Chondrocyte (in vitro differentiated cells): ENCODE data around the gene RAP1GAP. TPM values are rescaled to one million over a fixed set of nuclear protein-coding genes. Genes with fewer than 3 reads are reported as not detected.
A peak's percentile ranks its signal among the peaks of the same experiment; 100 is the strongest.

ENCODE experiments used
- DNase-seq: peaks from one replicate; pipeline ENCODE4 v3.0.0; 2021; ENCODE audit warnings: mixed read lengths, low spot score
- H3K27ac Mint-ChIP-seq: one replicate; pipeline ENCODE4 v1.8.0; 2021; ENCODE audit warnings: mild to moderate bottlenecking, moderate library complexity, mixed read lengths; ENCODE audit not compliant: unreplicated experiment
- H3K27me3 Mint-ChIP-seq: 2 replicates; pipeline ENCODE4 v1.8.0; 2021; ENCODE audit warnings: low read depth, mixed read lengths
- H3K36me3 Mint-ChIP-seq: 2 replicates; pipeline ENCODE4 v1.8.0; 2021; ENCODE audit warnings: low read depth, mixed read lengths
- H3K4me1 Mint-ChIP-seq: 2 replicates; pipeline ENCODE4 v1.8.0; 2021; ENCODE audit warnings: low read depth, mild to moderate bottlenecking, mixed read lengths
- H3K4me3 Mint-ChIP-seq: one replicate; pipeline ENCODE4 v1.8.0; 2021; ENCODE audit warnings: mild to moderate bottlenecking, moderate library complexity, mixed read lengths; ENCODE audit not compliant: unreplicated experiment
- H3K9me3 Mint-ChIP-seq: 2 replicates; pipeline ENCODE4 v1.8.0; 2021; ENCODE audit warnings: low read depth, mixed read lengths
- total RNA-seq: library from RNA; stranded (reverse); gene quantifications from 3 replicates; pipeline ENCODE4 v1.2.1, GENCODE V29; 2021
- TF ChIP-seq, protein P1 (sequence below): fragments of 200-600 bp; sonication (generic); IDR thresholded peaks from 2 replicates; pipeline ENCODE4 v1.5.0; 2021; ENCODE audit warnings: antibody characterized with exemption, mild to moderate bottlenecking, moderate library complexity

Gene RAP1GAP
- total RNA-seq, 1 donor from 2014 or later = 1.8 TPM

DNA sequence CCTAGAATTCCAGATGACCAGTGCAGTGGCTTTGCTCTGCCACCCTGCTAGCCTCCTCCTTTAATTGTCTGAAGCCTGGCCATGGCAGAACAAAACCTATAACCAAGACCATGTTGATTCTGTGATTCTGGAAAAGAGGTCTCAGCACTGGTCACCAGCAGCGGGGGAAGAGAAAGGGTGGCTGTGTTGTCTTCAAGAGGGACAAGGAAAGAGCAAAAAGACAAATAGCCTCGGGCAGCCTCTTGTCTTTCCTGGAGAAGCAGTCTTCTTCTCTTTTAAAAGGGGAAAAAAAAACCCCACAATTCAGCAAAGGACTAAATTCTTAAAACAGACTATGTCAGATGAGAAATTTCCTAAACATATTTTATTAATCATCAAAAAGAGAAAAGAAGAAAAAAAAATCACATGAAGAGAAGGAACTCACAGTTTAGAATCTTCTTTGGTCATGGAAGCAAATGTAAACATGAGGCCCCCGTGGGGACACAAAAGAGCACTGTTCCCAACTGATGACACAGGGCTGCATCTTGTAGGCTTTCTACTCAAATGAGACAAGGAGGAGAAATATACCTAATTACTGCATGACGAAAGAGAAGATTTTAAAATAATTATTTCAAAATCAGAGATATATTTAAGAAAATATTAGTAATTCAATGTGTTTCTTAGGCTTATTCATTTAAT is 36.3 kb upstream of the RAP1GAP start:
- H3K27me3 Mint-ChIP-seq = no peaks in the 10 kb centered on the region
- TF ChIP-seq, protein P1, sequence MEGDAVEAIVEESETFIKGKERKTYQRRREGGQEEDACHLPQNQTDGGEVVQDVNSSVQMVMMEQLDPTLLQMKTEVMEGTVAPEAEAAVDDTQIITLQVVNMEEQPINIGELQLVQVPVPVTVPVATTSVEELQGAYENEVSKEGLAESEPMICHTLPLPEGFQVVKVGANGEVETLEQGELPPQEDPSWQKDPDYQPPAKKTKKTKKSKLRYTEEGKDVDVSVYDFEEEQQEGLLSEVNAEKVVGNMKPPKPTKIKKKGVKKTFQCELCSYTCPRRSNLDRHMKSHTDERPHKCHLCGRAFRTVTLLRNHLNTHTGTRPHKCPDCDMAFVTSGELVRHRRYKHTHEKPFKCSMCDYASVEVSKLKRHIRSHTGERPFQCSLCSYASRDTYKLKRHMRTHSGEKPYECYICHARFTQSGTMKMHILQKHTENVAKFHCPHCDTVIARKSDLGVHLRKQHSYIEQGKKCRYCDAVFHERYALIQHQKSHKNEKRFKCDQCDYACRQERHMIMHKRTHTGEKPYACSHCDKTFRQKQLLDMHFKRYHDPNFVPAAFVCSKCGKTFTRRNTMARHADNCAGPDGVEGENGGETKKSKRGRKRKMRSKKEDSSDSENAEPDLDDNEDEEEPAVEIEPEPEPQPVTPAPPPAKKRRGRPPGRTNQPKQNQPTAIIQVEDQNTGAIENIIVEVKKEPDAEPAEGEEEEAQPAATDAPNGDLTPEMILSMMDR = no peak
- H3K9me3 Mint-ChIP-seq = no peaks in the 10 kb centered on the region
- no peak for DNase-seq
- no peak overlapping the region for H3K27ac Mint-ChIP-seq
- H3K36me3 Mint-ChIP-seq = peaks cover 19% of the 10 kb centered on the region
- H3K4me1 Mint-ChIP-seq = peaks cover 44% of the 10 kb centered on the region
- no peak overlapping the region for H3K4me3 Mint-ChIP-seq

DNA sequence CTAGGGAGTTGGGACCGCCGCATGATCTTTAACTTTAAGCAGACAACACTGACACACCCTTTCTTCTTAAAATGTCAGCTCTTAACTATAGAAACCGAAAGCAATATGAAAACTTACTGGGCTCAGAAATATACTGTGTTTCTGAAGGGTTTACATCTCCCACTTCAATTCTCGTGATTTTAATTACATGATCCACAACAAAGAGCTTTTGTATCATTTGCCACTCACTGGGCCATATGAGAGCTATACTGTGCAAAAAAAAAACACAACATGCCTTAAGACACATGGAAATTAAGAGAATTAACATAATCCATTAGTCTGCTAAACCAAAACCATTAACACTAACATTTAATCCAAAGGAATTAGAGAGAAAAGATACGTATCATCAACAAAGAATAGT is 35.0 kb upstream of the RAP1GAP start:
- Mint-ChIP-seq H3K27ac (no peak overlapping the region), H3K4me1 (peaks cover 44% of the 10 kb centered on the region), H3K36me3 (peaks cover 23% of the 10 kb centered on the region), H3K27me3 (no peaks in the 10 kb centered on the region), H3K9me3 (no peaks in the 10 kb centered on the region), H3K4me3 (no peak overlapping the region)
- no peak for DNase-seq
- TF ChIP-seq, protein P1 = no peak

DNA sequence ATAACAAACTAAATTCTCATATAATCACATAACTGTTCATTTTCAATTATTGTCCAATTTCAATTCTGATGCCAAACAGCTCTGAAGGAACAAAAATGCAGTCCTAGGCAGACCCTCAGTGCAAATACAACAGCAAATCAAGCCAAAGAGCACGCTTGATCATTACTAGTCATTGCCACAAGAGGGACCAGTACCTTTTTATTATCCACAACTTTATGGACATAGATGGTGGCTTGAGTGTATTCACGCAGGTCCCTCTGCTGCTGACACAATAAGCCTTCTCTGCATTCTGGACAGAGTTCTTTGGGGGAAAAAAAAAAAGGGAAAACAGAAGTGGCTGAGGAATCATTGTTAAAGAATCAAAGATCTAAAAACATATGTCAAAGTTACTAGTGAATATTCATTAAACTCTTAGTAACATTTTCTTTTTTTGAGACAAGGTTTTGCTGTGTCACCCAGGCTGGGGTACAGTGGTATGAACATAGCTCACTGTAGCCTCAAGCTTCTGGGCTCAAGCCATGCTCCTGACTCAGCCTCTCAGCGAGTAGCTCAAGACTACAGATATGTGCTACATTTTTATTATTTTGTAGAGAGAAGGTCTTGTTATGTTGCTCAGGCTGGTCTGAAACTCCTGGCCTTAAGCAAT is 34.3 kb upstream of the RAP1GAP start:
- Mint-ChIP-seq H3K36me3 (peaks cover 24% of the 10 kb centered on the region), H3K4me3 (no peak overlapping the region), H3K4me1 (peaks cover 44% of the 10 kb centered on the region), H3K9me3 (no peaks in the 10 kb centered on the region), H3K27me3 (no peaks in the 10 kb centered on the region), H3K27ac (peak overlapping the region; percentile 82)
- no peak for DNase-seq
- TF ChIP-seq, protein P1 = peak; percentile 81

DNA sequence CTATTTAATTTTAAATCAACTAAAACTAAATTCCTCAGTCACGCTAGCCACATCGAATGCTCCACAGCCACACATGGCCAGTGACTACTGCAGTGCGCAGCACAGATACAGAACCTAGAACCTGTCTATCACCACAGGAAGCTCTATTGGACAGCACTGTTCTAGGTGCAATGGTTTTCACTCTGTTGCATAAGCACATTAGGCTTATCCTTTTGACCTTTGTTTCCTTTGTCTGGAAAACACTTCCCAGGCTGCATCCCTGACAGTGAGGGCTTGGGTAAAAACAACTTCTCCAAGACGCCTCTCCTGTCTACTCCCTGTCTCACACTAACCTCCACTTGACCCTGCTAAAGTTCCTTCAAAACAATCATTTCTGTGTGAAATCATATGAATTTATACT is 33.6 kb upstream of the RAP1GAP start:
- no peak for DNase-seq
- Mint-ChIP-seq H3K27me3 (no peaks in the 10 kb centered on the region), H3K9me3 (no peaks in the 10 kb centered on the region), H3K27ac (peak overlapping the region; percentile 82), H3K4me3 (no peak overlapping the region), H3K4me1 (peaks cover 42% of the 10 kb centered on the region), H3K36me3 (peaks cover 28% of the 10 kb centered on the region)
- TF ChIP-seq, protein P1 = no peak

DNA sequence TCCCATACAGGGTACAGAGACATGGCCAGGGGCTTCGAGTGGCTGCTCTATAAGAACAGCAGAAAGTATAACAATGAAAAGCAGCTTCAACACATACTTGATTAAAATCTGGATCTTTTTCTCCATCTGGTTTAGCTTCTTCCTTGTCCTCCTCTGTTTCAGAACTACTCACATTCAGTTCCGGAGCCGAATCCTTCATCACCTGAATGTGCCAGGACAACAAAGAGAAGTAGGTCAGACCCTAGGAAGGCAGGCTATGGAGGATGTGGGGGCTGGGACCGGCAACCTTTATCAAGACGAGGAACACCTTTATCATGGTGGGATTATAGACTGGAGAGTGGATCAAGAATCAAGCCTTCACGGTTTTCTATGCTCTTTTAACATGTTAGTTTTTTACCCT is 32.2 kb upstream of the RAP1GAP start:
- peaks cover 29% of the 10 kb centered on the region for H3K36me3 Mint-ChIP-seq
- H3K9me3 Mint-ChIP-seq = no peaks in the 10 kb centered on the region
- no peaks in the 10 kb centered on the region for H3K27me3 Mint-ChIP-seq
- TF ChIP-seq, protein P1 = no peak
- peaks cover 28% of the 10 kb centered on the region for H3K4me1 Mint-ChIP-seq
- no peak overlapping the region for H3K4me3 Mint-ChIP-seq
- no peak overlapping the region for H3K27ac Mint-ChIP-seq
- DNase-seq = no peak
